Breast epithelium (tissue), 4 donors: ENCODE data around the gene CMSS1. TPM values are rescaled to one million over a fixed set of nuclear protein-coding genes. Genes with fewer than 3 reads are reported as not detected.

Experiments used
- DNase-seq, 2 donors: peaks; one replicate each; pipeline ENCODE4 v3.0.0-alpha.2; 2019; ENCODE audit warnings: low spot score in 2 of 2
- H3K27ac ChIP-seq, 2 donors: fragments of 200-600 bp; sonication (generic) in 1 of 2; one replicate each; pipeline ENCODE4 v1.5.1; 2016 to 2019; ENCODE audit warnings: mild to moderate bottlenecking in 1 of 2
- H3K27me3 ChIP-seq, 2 donors: fragments of 200-600 bp; sonication (generic) in 1 of 2; one replicate each; pipeline versions ENCODE4 v1.5.1 to v1.6.0; 2017 to 2019; ENCODE audit warnings: control low read depth in 1 of 2, mild to moderate bottlenecking in 1 of 2
- H3K36me3 ChIP-seq: fragments of 200-600 bp; one replicate; pipeline ENCODE4 v1.5.1; 2019
- H3K4me1 ChIP-seq, 2 donors: fragments of 200-600 bp; sonication (generic); one replicate each; pipeline ENCODE4 v1.5.1; 2016 to 2019; ENCODE audit warnings: control low read depth in 1 of 2
- H3K4me3 ChIP-seq, 3 donors: fragments of 200-600 bp; sonication (generic); 1 replicate in 2 of 3; 2 replicates in 1 of 3; pipeline ENCODE4 v1.5.1; 2016 to 2019; ENCODE audit warnings: mild to moderate bottlenecking in 3 of 3, moderate library complexity in 2 of 3
- H3K9me3 ChIP-seq, 2 donors: fragments of 200-600 bp; sonication (generic) in 1 of 2; one replicate each; pipeline ENCODE4 v1.5.1; 2016 to 2019; ENCODE audit warnings: control low read depth in 1 of 2
- CTCF ChIP-seq, 3 donors: fragments of 450-650 bp; IDR thresholded peaks; one replicate each; pipeline ENCODE4 v1.5.1; 2016 to 2017; ENCODE audit warnings: antibody characterized with exemption in 3 of 3, mild to moderate bottlenecking in 3 of 3, moderate library complexity in 3 of 3
- POLR2A ChIP-seq: fragments of 450-650 bp; IDR thresholded peaks from one replicate; pipeline ENCODE4 v1.6.1; 2016; ENCODE audit warnings: antibody characterized with exemption, mild to moderate bottlenecking, moderate library complexity
- POLR2AphosphoS5 ChIP-seq, 3 donors: sonication (generic); formaldehyde crosslinking; IDR thresholded peaks; one replicate each; pipeline ENCODE4 v1.6.1; 2017; ENCODE audit warnings: antibody characterized with exemption in 3 of 3
- intact Hi-C: fragments of 100-400 bp; cut with DNase I; formaldehyde crosslinking; loops from one replicate; pipeline ENCODE4 v1.15.1; 2023; ENCODE audit warnings: low total_unique reads
- total RNA-seq, 3 donors: library from RNA; depleted of rRNA; stranded (reverse); fragments of >200 nt; gene quantifications; one replicate each; pipeline ENCODE4 v1.1.0, GENCODE V29; 2016

CMSS1 gene
- total RNA-seq, 3 donors from 2014 or later, result 15.5 to 35.4 (median 16.1) TPM

GRCh38 chr3:99799422-99799821, 18.2 kb upstream of the CMSS1 start:
- TF ChIP-seq CTCF (IDR thresholded peaks at IDR 0.05), result no peak
- TF ChIP-seq POLR2A, result no peak
- no peak for TF ChIP-seq POLR2AphosphoS5 (IDR thresholded peaks at IDR 0.05)
- intact Hi-C loops, result no loop called here
- DNase-seq, result no peak
- Histone ChIP-seq H3K4me3 (no peak overlapping the region), H3K36me3 (no peaks in the 10 kb centered on the region), H3K27ac (no peak overlapping the region), H3K4me1 (no peaks in the 10 kb centered on the region), H3K27me3 (no peaks in the 10 kb centered on the region), H3K9me3 (peaks cover under 1% of the 10 kb centered on the region in 2 donors)

- intact Hi-C loops, result no loop called here
- TF ChIP-seq CTCF (IDR thresholded peaks at IDR 0.05) (no peak), POLR2AphosphoS5 (IDR thresholded peaks at IDR 0.05) (no peak), POLR2A (no peak)
- DNase-seq, result no peak
These were observed 14.4 kb upstream of the CMSS1 start for GRCh38 chr3:99803297-99803696.

GRCh38 chr3:99805160-99805559, 12.5 kb upstream of the CMSS1 start:
- H3K9me3 ChIP-seq, result peaks cover 13 to 17% of the 10 kb centered on the region in 2 donors
- no peaks in the 10 kb centered on the region for H3K27me3 ChIP-seq
- no peak for DNase-seq
- peak overlapping the region in 1 of 3 donors; percentile 3 for H3K4me3 ChIP-seq
- TF ChIP-seq POLR2A (no peak), CTCF (IDR thresholded peaks at IDR 0.05) (no peak), POLR2AphosphoS5 (IDR thresholded peaks at IDR 0.05) (no peak)
- H3K4me1 ChIP-seq, result no peaks in the 10 kb centered on the region
- intact Hi-C loops, result no loop called here
- H3K27ac ChIP-seq, result no peak overlapping the region
- H3K36me3 ChIP-seq, result no peaks in the 10 kb centered on the region

More at GRCh38 chr3:99803297-99803696, 14.4 kb upstream of the CMSS1 start:
- H3K4me1 ChIP-seq, result no peaks in the 10 kb centered on the region
- no peaks in the 10 kb centered on the region for H3K27me3 ChIP-seq
- no peaks in the 10 kb centered on the region for H3K36me3 ChIP-seq
- H3K9me3 ChIP-seq, result peaks cover 13 to 17% of the 10 kb centered on the region in 2 donors
- no peak overlapping the region for H3K27ac ChIP-seq
- no peak overlapping the region for H3K4me3 ChIP-seq

GRCh38 chr3:99808163-99808794, 9.4 kb upstream of the CMSS1 start:
- Histone ChIP-seq H3K36me3 (no peaks in the 10 kb centered on the region), H3K9me3 (peaks cover 13 to 17% of the 10 kb centered on the region in 2 donors), H3K27me3 (no peaks in the 10 kb centered on the region), H3K27ac (no peak overlapping the region), H3K4me3 (no peak overlapping the region), H3K4me1 (no peaks in the 10 kb centered on the region)
- no peak for DNase-seq
- TF ChIP-seq POLR2AphosphoS5 (IDR thresholded peaks at IDR 0.05) (no peak), POLR2A (no peak), CTCF (IDR thresholded peaks at IDR 0.05) (peak in 2 of 3 donors; percentile 45 to 53)
- intact Hi-C loops, result no loop called here

- TF ChIP-seq POLR2AphosphoS5 (IDR thresholded peaks at IDR 0.05), result no peak
- no peak for TF ChIP-seq POLR2A
- TF ChIP-seq CTCF (IDR thresholded peaks at IDR 0.05), result no peak
- H3K9me3 ChIP-seq, result peaks cover 12 to 15% of the 10 kb centered on the region in 2 donors
- H3K36me3 ChIP-seq, result no peaks in the 10 kb centered on the region
- DNase-seq, result no peak
- no peaks in the 10 kb centered on the region for H3K27me3 ChIP-seq
- H3K4me1 ChIP-seq, result no peaks in the 10 kb centered on the region
- no peak overlapping the region for H3K27ac ChIP-seq
- no peak overlapping the region for H3K4me3 ChIP-seq
- intact Hi-C loops, result no loop called here
These were observed 8.1 kb upstream of the CMSS1 start for GRCh38 chr3:99809565-99809964.
